Measurements from ENCODE around the gene MCM10.

The MCM10 gene

GRCh38 chr10:13257621-13258140, 96.3 kb downstream of the MCM10 start:
- Histone ChIP-seq H3K36me3 (ENCODE audit: control insufficient read depth, insufficient read depth, low read length) (no peaks in the 10 kb centered on the region), H3K4me3 (ENCODE audit: low read length) (no peak overlapping the region), H3K27ac (ENCODE audit: low read depth, low read length) (no peak overlapping the region), H3K27me3 (ENCODE audit: control insufficient read depth, insufficient read depth, low read length) (no peaks in the 10 kb centered on the region), H3K4me1 (ENCODE audit: control insufficient read depth, insufficient read depth, low read length) (no peaks in the 10 kb centered on the region), H3K9ac (ENCODE audit: low read length) (no peak overlapping the region)

All from rectal smooth muscle tissue (tissue), 1 donor.